ENCODE measurements around the gene DBF4.
"Not testable (repeated sequence)": the region's sequence is repeated elsewhere in the genome, so short reads cannot be mapped to it uniquely, and the experiment has no call there.

Gene DBF4, protein sequence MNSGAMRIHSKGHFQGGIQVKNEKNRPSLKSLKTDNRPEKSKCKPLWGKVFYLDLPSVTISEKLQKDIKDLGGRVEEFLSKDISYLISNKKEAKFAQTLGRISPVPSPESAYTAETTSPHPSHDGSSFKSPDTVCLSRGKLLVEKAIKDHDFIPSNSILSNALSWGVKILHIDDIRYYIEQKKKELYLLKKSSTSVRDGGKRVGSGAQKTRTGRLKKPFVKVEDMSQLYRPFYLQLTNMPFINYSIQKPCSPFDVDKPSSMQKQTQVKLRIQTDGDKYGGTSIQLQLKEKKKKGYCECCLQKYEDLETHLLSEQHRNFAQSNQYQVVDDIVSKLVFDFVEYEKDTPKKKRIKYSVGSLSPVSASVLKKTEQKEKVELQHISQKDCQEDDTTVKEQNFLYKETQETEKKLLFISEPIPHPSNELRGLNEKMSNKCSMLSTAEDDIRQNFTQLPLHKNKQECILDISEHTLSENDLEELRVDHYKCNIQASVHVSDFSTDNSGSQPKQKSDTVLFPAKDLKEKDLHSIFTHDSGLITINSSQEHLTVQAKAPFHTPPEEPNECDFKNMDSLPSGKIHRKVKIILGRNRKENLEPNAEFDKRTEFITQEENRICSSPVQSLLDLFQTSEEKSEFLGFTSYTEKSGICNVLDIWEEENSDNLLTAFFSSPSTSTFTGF

DNA sequence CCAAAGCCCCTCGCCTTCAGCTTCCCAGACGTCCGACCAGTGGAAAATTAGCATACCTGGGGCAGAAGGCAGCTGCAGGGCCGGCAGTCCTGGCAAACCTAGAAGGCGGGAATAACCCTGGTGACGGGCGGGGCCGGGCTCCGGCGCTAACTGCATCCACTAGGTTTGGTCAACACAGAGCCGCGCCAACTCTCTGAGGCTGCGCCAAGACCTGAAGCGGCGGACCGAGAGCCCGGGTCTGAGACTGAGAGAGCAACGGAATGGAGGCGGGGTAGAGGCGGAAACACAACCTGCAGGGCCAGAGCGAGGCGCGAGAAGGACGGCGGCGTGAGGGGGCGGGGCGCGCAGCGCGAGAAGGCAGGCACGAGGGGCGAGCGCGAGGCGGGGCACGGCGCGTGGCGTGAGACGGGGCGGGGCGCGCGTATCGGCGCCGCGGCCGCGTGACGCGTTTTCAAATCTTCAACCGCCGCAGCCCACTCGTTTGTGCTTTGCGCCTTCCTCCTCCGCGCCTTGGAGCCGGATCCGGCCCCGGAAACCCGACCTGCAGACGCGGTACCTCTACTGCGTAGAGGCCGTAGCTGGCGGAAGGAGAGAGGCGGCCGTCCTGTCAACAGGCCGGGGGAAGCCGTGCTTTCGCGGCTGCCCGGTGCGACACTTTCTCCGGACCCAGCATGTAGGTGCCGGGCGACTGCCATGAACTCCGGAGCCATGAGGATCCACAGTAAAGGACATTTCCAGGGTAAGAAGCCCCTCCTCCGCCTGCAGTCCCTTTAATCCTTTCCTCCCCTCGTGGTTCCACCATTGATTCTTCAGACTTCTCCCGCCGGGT, at the start of gene DBF4, which contains the start of gene SLC25A40:
TSS of gene DBF4 (plus strand) at position 454 of the 829 bp plus-strand sequence. CDS start at position 694, 240 bp downstream.
TSS of gene SLC25A40 (minus strand) at position 321 of the 829 bp plus-strand sequence. CDS start 17,633 bp downstream, outside the sequence.
- DNase-seq, result peak; percentile 94

DNA sequence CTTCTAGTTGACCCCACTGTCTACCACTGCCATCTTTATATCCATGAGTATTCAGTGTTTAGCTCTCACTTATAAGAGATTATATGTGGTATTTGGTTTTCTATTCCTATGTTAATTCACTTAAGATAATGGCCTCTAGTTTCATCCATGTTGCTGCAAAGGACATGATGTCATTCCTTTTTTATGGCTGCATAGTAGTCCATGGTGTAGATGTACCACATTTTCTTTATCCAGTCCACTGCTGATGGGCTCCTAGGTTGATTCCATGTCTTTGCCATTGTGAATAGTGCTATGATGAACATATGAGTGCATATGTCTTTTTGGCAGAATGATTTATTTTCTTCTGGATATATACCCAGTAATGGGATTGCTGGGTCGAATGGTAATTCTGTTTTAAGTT, 47.9 kb upstream of the DBF4 start:
- DNase-seq, result not testable (repeated sequence)

DNA sequence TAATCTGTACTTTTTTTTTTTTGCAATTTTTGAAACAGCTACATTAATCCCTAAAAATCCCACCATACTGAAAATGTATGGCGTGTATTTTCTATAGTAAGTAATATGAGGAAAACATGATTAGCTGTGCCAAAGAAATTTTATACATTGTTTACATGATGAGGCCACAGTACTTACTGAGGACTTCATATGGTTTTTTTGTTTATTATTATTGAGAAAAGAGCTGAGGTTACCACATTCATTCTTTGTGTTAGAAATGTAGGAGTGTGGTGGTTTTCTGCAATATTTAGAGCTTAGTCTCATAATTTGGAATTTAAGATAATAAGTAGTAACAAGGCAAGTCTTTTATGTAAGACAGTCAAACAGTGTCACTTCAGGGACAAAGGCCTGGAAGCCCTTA, 45.2 kb upstream of the DBF4 start:
- DNase-seq, result no peak

- DNase-seq, result no peak
Measured at GRCh38 chr7:87833130-87833529, 43.2 kb upstream of the DBF4 start.

GRCh38 chr7:87837597-87837996, 38.7 kb upstream of the DBF4 start:
- DNase-seq, result no peak

DNA sequence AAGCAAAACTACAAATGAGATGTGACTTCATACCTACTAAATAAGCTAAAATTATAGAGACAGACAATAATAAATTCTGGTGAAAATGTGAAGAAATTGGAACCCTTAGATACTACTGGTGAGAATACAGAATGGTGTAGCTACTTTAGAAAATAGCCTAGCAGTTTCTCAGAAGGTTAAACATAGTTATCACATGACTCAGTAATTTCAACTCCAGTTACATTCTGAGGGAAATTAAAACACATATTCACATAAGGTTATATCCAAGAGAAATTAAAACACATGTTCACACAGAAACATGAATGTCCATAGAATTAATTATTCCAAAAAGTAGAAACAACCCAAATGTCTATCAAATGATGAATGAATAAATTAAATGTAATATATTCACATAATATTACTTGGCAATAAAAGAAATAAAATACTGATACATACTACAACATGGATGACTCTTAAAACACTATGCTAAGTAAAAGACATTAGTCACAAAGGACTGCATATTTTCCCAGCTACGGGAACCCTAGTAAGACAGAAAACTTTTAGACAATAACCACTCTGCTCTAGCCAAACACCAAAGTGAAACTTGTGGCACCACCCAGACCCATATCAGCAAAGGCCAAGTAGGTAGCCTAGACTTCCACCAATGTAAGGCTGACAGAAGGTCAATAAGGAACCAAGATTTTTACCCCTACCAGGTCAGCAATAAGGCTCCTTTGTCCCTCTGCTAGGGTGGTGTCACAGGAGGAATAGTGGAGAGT, 25.3 kb upstream of the DBF4 start:
- DNase-seq, result no peak

GRCh38 chr7:87852306-87852705, 24.0 kb upstream of the DBF4 start:
- DNase-seq, result no peak

- DNase-seq, result no peak
Measured at GRCh38 chr7:87853237-87853864, 22.9 kb upstream of the DBF4 start.

- no peak for DNase-seq
Measured at GRCh38 chr7:87858417-87859100, 17.7 kb upstream of the DBF4 start.

DNA sequence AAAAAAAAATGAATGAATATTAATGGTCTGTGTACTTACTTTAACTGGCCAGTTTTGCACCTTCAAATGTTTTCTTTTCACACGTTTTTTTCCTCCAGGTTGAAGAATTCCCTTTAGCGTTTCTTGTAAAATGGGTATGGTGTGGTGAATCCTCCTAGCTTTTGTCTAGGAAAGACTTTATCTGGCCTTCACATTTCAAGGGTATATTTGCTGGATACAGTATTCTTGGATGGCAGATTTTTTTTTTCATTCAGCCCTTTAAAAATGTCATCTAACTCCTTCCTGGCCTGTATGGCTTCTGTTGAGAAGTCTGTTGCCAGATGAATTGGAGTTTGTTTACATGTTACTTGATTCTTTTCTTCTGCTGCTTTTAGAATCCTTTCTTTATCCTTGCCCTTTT, 10.2 kb upstream of the DBF4 start:
- no peak for DNase-seq

GRCh38 chr7:87866533-87866932, 9.8 kb upstream of the DBF4 start:
- not testable (repeated sequence) for DNase-seq

DNA sequence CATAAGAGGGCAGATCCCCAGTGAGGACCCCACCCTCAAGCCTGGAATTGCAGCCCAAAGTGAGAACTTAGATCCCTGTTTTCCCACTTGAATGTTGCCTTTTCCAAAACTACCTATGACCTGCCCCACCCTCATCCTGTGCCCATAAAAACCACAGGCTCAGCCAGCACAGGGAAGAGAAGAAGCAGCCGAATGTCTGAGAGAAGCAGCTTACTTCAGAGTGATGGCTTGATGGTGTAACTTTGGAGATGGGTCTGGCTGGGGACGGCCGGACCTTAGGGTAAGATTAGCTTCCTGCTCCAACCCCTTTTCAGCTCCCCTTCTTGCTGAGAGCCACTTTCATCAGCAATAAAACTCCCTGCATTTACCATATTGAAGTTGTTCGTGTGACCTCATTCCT, 5.8 kb upstream of the DBF4 start:
- no peak for DNase-seq

- no peak for DNase-seq
Measured at GRCh38 chr7:87872346-87872745, 3.9 kb upstream of the DBF4 start.

DNA sequence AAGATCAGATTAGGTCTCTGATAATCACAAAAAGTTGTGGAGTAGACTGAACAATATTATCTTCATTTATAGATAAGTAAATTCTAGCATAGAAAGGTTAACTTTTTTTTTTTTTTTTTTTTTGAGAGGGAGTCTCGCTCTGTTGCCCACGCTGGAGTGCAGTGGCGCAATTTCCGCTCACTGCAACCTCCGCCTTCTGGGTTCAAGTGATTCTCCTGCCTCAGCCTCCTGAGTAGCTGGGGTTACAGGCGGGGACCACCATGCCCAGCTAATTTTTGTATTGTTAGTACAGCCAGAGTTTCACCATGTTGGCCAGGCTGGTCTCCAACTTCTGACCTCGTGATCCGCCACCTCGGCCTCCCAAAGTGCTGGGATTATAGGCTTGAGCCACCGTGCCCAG, 3.0 kb upstream of the DBF4 start:
- not testable (repeated sequence) for DNase-seq

DNA sequence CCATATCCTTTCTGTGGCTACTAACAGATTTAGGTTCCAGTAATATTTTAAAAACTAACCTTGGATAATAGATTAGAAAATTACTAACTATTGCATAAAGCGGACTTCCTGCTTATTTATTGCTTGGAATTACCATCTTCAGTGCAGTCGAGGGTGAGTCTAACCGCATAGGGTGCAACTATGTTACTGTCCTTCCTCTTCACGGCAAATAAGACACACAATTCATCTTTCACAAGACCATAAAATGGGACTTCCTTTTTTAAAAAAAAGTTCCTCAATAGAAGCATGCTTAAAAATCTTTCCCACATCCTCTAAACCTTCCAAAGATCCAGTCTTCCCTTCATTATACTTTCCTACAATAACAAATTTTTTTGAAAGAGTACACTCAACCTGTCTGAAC, 2.2 kb upstream of the DBF4 start:
- DNase-seq, result no peak

GRCh38 chr7:87875151-87876039, 898 bp upstream of the DBF4 start:
- no peak for DNase-seq

- DNase-seq, result peak; percentile 40
Measured at GRCh38 chr7:87876869-87877234, 559 bp downstream of the DBF4 start.

GRCh38 chr7:87877366-87878040, 1.2 kb downstream of the DBF4 start:
- no peak for DNase-seq

DNA sequence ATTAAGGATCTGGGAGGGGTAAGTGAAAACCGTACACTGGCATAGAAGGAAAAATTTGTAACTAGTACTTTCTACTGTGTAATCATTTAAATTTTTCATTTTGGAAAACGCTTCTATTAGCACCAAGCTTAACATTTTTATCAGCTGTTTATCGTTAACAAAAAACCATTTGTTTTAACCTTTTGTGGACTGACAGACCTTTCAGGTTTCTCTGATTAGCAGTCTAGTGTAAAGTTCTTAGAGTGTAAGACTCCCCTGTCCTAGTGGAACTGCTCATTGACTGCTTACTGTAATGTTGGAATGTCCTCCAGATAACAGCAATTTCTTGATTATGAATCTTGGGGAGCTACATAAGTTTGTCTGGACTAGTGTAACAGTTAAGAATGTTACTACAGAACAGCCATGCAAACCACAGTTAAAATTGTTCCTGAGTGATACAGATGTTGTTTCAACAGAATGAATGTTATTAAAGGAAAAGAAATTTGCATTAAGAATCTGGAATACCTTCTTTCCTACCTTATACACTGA, 2.0 kb downstream of the DBF4 start:
- DNase-seq, result no peak

Data from activated CD4-positive, alpha-beta T cell treated with anti-CD3 and anti-CD28 coated beads, Interleukin-2, amount 50 U/mL, for 1 hour (primary cell).